Measurements from ENCODE around the gene INS.

INS gene

DNA sequence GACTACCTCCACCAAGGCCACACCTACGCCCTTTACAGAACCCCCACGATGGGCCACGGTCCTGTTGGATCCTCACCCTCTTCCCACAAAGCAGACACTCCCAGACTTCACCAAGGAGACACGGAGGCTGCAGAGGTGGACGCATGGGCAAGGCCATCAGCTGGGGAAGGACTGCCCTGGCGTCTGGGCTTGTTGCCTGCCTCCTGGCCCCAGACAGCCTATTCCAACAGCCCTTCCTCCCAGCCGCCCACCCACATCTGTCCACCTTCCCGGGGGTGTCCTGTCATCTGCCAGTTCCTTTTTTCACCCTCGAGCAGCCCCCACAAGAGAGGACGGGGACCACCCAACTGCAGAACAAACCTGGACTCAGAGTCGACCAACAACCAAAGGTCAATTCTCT is 39.5 kb upstream of the INS start:
- H4K20me1 ChIP-seq (ENCODE audit: low read depth, low read length), result no peaks in the 10 kb centered on the region
- TF ChIP-seq EZH2phosphoT487 (conservative IDR thresholded peaks at IDR 0.05; ENCODE audit: low read length), result no peak
- TF ChIP-seq, protein P1, sequence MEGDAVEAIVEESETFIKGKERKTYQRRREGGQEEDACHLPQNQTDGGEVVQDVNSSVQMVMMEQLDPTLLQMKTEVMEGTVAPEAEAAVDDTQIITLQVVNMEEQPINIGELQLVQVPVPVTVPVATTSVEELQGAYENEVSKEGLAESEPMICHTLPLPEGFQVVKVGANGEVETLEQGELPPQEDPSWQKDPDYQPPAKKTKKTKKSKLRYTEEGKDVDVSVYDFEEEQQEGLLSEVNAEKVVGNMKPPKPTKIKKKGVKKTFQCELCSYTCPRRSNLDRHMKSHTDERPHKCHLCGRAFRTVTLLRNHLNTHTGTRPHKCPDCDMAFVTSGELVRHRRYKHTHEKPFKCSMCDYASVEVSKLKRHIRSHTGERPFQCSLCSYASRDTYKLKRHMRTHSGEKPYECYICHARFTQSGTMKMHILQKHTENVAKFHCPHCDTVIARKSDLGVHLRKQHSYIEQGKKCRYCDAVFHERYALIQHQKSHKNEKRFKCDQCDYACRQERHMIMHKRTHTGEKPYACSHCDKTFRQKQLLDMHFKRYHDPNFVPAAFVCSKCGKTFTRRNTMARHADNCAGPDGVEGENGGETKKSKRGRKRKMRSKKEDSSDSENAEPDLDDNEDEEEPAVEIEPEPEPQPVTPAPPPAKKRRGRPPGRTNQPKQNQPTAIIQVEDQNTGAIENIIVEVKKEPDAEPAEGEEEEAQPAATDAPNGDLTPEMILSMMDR (IDR thresholded peaks at IDR 0.05; ENCODE audit: insufficient read depth, low read length, poor library complexity, severe bottlenecking), result no peak
- no peak overlapping the region for H3K4me2 ChIP-seq (ENCODE audit: low read depth, low read length, poor library complexity, severe bottlenecking)
- no peaks in the 10 kb centered on the region for H3K9me2 ChIP-seq (replicated peaks; ENCODE audit: insufficient read depth, low read length)
- H3K9me3 ChIP-seq (ENCODE audit: insufficient read depth, low read length), result no peaks in the 10 kb centered on the region
- H3K79me2 ChIP-seq (ENCODE audit: insufficient read depth, low read length), result no peaks in the 10 kb centered on the region
- H3K36me3 ChIP-seq (ENCODE audit: low read length), result no peaks in the 10 kb centered on the region
- no peak overlapping the region for H3K9ac ChIP-seq (ENCODE audit: low read length)
- no peak overlapping the region for H3K27ac ChIP-seq (ENCODE audit: low read depth, low read length)
- no peaks in the 10 kb centered on the region for H3K27me3 ChIP-seq (ENCODE audit: low read length)
- no peaks in the 10 kb centered on the region for H3F3A ChIP-seq (ENCODE audit: insufficient read depth)
- H2AFZ ChIP-seq (ENCODE audit: low read depth, low read length, severe bottlenecking), result no peak overlapping the region
- no peak overlapping the region for H3K4me3 ChIP-seq (ENCODE audit: insufficient read depth, low read length, poor library complexity, severe bottlenecking)

DNA sequence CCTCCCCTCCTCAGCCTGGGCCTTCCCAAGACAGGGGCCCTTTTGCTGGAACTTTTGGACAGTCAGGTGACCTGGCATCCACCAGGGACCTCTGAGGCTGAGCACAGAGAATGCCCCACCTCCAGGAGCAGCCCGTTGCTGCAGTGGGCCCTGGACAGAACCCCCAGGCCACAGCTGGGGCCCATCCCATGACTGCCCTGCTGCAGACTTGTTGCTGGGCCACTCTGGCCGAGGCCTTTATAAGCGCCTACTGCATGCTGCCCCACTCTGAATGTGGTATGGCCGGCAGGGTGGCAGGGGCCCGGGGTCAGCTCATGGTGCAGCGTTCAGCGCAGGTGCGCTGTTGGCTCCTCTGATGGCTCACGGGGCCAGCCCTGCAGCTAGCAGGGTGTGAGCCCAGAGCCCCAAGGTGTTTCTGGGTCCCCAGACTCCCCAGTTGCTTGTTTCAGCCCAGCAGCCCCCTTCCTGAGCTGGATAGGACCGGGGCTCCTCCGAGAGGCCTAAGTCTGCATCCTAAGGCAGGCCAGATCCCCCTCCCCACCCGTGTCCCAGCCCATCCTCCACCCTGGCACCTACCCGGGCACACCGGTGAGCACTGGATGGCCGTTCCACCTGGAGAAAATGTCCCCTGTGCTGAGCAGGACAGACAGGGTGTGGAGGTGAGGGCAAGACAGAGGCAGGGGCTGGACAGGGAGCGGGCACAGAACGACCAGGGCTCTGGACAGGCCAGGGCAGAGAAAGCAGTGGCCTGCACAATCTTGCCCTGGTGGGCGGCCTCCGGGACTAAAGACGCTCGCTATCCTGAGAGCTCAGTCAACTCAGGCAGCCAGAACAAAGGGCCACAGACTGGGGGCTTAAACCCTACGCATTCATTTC is 38.7 kb upstream of the INS start:
- no peak overlapping the region for H3K4me2 ChIP-seq (ENCODE audit: low read depth, low read length, poor library complexity, severe bottlenecking)
- no peaks in the 10 kb centered on the region for H3K79me2 ChIP-seq (ENCODE audit: insufficient read depth, low read length)
- H3K9ac ChIP-seq (ENCODE audit: low read length), result no peak overlapping the region
- H3K27me3 ChIP-seq (ENCODE audit: low read length), result no peaks in the 10 kb centered on the region
- no peak overlapping the region for H2AFZ ChIP-seq (ENCODE audit: low read depth, low read length, severe bottlenecking)
- no peaks in the 10 kb centered on the region for H3K36me3 ChIP-seq (ENCODE audit: low read length)
- H3K27ac ChIP-seq (ENCODE audit: low read depth, low read length), result no peak overlapping the region
- TF ChIP-seq, protein P1 (IDR thresholded peaks at IDR 0.05; ENCODE audit: insufficient read depth, low read length, poor library complexity, severe bottlenecking), result no peak
- no peak for TF ChIP-seq EZH2phosphoT487 (conservative IDR thresholded peaks at IDR 0.05; ENCODE audit: low read length)
- H3K9me3 ChIP-seq (ENCODE audit: insufficient read depth, low read length), result no peaks in the 10 kb centered on the region
- H3F3A ChIP-seq (ENCODE audit: insufficient read depth), result no peaks in the 10 kb centered on the region
- no peaks in the 10 kb centered on the region for H4K20me1 ChIP-seq (ENCODE audit: low read depth, low read length)
- H3K9me2 ChIP-seq (replicated peaks; ENCODE audit: insufficient read depth, low read length), result no peaks in the 10 kb centered on the region
- no peak overlapping the region for H3K4me3 ChIP-seq (ENCODE audit: insufficient read depth, low read length, poor library complexity, severe bottlenecking)

DNA sequence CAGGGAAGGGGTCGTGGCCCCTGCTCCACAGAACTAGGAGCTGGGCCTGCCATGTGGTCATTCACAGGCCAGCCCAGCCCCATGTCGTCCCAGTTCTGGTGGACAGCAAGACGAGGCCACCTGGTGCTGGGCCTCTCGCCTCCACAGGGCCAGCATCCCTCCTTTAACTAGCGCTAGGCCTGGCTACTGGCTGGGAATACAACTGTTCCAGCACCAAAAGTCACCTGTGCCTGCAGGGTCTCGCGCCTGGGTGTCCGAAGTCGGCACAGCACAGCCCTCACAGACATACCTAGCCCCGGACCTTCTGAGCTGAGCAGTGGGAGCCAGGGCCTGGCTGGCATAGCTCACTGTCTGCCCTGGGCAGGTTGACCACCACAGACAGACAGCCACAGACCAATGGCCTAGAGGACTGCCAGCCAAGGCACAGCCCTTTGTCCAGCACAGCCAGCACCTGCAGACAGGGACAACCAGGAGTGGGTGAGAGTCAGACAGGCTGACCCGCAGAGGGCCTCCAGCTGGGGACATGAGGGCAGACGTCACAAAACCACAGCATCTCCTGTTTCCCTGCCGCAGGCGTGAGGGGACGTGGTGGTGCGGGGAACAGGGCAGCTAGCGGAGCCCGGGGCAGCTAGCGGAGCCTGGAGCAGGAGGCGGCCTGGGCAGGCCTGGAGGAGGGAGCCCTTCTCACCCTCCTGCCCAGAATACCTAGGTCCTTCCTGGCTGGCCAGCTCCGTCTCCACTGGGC is 37.8 kb upstream of the INS start:
- TF ChIP-seq, protein P1 (IDR thresholded peaks at IDR 0.05; ENCODE audit: insufficient read depth, low read length, poor library complexity, severe bottlenecking), result no peak
- TF ChIP-seq EZH2phosphoT487 (conservative IDR thresholded peaks at IDR 0.05; ENCODE audit: low read length), result no peak
- no peak overlapping the region for H3K27ac ChIP-seq (ENCODE audit: low read depth, low read length)
- no peaks in the 10 kb centered on the region for H3K9me2 ChIP-seq (replicated peaks; ENCODE audit: insufficient read depth, low read length)
- H3K4me2 ChIP-seq (ENCODE audit: low read depth, low read length, poor library complexity, severe bottlenecking), result no peak overlapping the region
- no peak overlapping the region for H2AFZ ChIP-seq (ENCODE audit: low read depth, low read length, severe bottlenecking)
- no peaks in the 10 kb centered on the region for H3K27me3 ChIP-seq (ENCODE audit: low read length)
- no peaks in the 10 kb centered on the region for H3F3A ChIP-seq (ENCODE audit: insufficient read depth)
- H3K79me2 ChIP-seq (ENCODE audit: insufficient read depth, low read length), result no peaks in the 10 kb centered on the region
- no peaks in the 10 kb centered on the region for H3K9me3 ChIP-seq (ENCODE audit: insufficient read depth, low read length)
- H3K36me3 ChIP-seq (ENCODE audit: low read length), result no peaks in the 10 kb centered on the region
- H3K9ac ChIP-seq (ENCODE audit: low read length), result no peak overlapping the region
- H4K20me1 ChIP-seq (ENCODE audit: low read depth, low read length), result no peaks in the 10 kb centered on the region
- no peak overlapping the region for H3K4me3 ChIP-seq (ENCODE audit: insufficient read depth, low read length, poor library complexity, severe bottlenecking)

Measured in SU-DHL-6 (cell line).